ENCODE data around the gene NEK10. TPM values are rescaled to one million over a fixed set of nuclear protein-coding genes. Genes with fewer than 3 reads are reported as not detected.

Gene NEK10
- total RNA-seq, 1 experiment from 2014 or later: 1.7 TPM

DNA sequence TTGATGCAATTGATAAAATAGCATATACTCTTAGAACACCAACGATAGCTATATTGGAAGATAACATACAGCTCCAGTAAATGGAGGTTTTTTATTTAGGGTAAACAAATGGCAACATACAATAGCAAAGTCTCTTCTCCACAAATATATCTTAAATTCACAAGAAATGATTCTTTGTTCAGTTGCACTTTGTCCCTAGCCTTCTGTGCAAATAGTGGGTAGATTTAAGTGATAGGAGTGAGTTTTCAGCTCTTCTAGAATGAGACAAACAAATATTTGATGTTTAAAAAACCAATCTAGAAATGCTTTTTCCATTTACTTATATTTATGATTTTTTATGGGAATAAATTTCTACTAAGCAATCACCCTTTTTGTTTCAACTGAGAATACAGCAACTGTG lies 253.8 kb downstream of the NEK10 start:
- CTCF ChIA-PET: no interaction called here
- Histone ChIP-seq H3K27me3 (ENCODE audit: low read length) (peaks cover 4% of the 10 kb centered on the region; the same call in 1 of the 2 replicates), H3K9me3 (ENCODE audit: low read length) (no peaks in the 10 kb centered on the region), H3K9me2 (replicated peaks; ENCODE audit: low read length) (no peaks in the 10 kb centered on the region), H3F3A (ENCODE audit: low read length, unreplicated experiment) (no peaks in the 10 kb centered on the region), H3K9ac (ENCODE audit: low read length) (no peak overlapping the region), H3K4me1 (ENCODE audit: insufficient read depth, low read length) (no peaks in the 10 kb centered on the region), H2AFZ (ENCODE audit: low read length) (no peak overlapping the region), H3K36me3 (ENCODE audit: low read depth, low read length) (no peaks in the 10 kb centered on the region), H3K4me3 (ENCODE audit: low read length) (no peak overlapping the region), H4K20me1 (ENCODE audit: low read length) (no peaks in the 10 kb centered on the region), H3K27ac (ENCODE audit: low read length) (no peak overlapping the region), H3K79me2 (ENCODE audit: low read length) (no peaks in the 10 kb centered on the region), H3K4me2 (ENCODE audit: low read length) (no peak overlapping the region)
- DNase-seq (no peak), ATAC-seq (no peak)
- no TSS peak for BruUV-seq (replicated peaks)
- intact Hi-C loops (cut with micrococcal nuclease): no loop called here
- POLR2A ChIA-PET (ENCODE audit: unreplicated experiment): no interaction called here
- TF ChIP-seq EZH2phosphoT487 (IDR thresholded peaks at IDR 0.05; ENCODE audit: borderline replicate concordance, low read length) (no peak), EZH2 (IDR thresholded peaks at IDR 0.05; ENCODE audit: low read length, unreplicated experiment) (no peak), CTCF (conservative IDR thresholded peaks at IDR 0.05; ENCODE audit: low read depth, low read length) (no peak)

DNA sequence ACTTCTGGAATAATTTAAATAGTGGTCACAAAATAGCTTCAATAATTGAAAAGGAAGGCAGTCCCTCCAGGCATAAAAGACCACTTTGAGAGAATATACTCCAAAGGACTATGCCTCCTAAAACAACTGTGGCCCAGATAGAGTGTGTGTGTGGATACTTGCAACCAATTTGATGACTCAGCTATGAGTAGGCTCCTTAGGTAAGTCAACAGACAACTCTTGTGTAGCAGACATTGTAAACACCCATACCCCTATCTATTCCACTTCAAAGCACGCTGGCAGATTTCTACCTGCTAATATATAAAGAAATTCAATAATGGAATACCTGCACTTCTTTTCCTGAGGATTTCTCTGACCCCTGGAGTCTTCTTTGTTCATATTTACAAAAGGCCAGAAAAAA lies 254.5 kb downstream of the NEK10 start:
- H3K36me3 ChIP-seq (ENCODE audit: low read depth, low read length): no peaks in the 10 kb centered on the region
- no peak overlapping the region for H2AFZ ChIP-seq (ENCODE audit: low read length)
- ChIA-PET CTCF (no interaction called here), POLR2A (ENCODE audit: unreplicated experiment) (no interaction called here)
- H3K9me2 ChIP-seq (replicated peaks; ENCODE audit: low read length): no peaks in the 10 kb centered on the region
- H3K9ac ChIP-seq (ENCODE audit: low read length): no peak overlapping the region
- no peaks in the 10 kb centered on the region for H3K4me1 ChIP-seq (ENCODE audit: insufficient read depth, low read length)
- DNase-seq (peak; percentile 67), ATAC-seq (peak; percentile 82)
- BruUV-seq (replicated peaks): no TSS peak
- no peaks in the 10 kb centered on the region for H3K79me2 ChIP-seq (ENCODE audit: low read length)
- TF ChIP-seq CTCF (conservative IDR thresholded peaks at IDR 0.05; ENCODE audit: low read depth, low read length): no peak
- no peak for TF ChIP-seq EZH2 (IDR thresholded peaks at IDR 0.05; ENCODE audit: low read length, unreplicated experiment)
- no peak for TF ChIP-seq EZH2phosphoT487 (IDR thresholded peaks at IDR 0.05; ENCODE audit: borderline replicate concordance, low read length)
- H3K9me3 ChIP-seq (ENCODE audit: low read length): no peaks in the 10 kb centered on the region
- no peak overlapping the region for H3K4me3 ChIP-seq (ENCODE audit: low read length)
- no peak overlapping the region for H3K27ac ChIP-seq (ENCODE audit: low read length)
- H4K20me1 ChIP-seq (ENCODE audit: low read length): no peaks in the 10 kb centered on the region
- H3F3A ChIP-seq (ENCODE audit: low read length, unreplicated experiment): no peaks in the 10 kb centered on the region
- peaks cover 4% of the 10 kb centered on the region; the same call in 1 of the 2 replicates for H3K27me3 ChIP-seq (ENCODE audit: low read length)
- H3K4me2 ChIP-seq (ENCODE audit: low read length): no peak overlapping the region
- intact Hi-C loops (cut with micrococcal nuclease): no loop called here

DNA sequence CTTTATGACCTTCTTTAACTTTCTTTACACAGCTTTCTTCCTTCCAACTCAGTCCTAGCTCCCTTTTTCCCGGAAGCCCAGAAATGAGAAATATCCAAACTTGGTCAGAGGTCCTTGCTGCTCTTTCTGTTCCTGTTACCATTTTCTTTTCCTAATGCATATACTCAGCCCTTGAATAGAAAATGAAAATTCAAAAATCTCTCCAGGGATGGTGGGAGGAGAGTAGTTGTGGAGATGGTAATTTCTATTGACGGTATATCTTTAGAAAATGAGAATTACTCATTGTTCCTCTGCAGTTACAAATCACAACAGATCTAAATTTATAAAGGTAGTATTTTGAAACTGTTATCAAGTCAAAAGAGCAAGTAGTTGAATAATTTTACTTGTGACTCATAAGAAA lies 255.1 kb downstream of the NEK10 start:
- no peaks in the 10 kb centered on the region for H3F3A ChIP-seq (ENCODE audit: low read length, unreplicated experiment)
- no peak overlapping the region for H2AFZ ChIP-seq (ENCODE audit: low read length)
- H3K9me2 ChIP-seq (replicated peaks; ENCODE audit: low read length): no peaks in the 10 kb centered on the region
- ATAC-seq (no peak), DNase-seq (no peak)
- H3K27me3 ChIP-seq (ENCODE audit: low read length): peaks cover 4% of the 10 kb centered on the region; the same call in 1 of the 2 replicates
- ChIA-PET CTCF (no interaction called here), POLR2A (ENCODE audit: unreplicated experiment) (no interaction called here)
- H3K27ac ChIP-seq (ENCODE audit: low read length): no peak overlapping the region
- no peaks in the 10 kb centered on the region for H4K20me1 ChIP-seq (ENCODE audit: low read length)
- H3K79me2 ChIP-seq (ENCODE audit: low read length): no peaks in the 10 kb centered on the region
- TF ChIP-seq CTCF (conservative IDR thresholded peaks at IDR 0.05; ENCODE audit: low read depth, low read length) (no peak), EZH2phosphoT487 (IDR thresholded peaks at IDR 0.05; ENCODE audit: borderline replicate concordance, low read length) (no peak), EZH2 (IDR thresholded peaks at IDR 0.05; ENCODE audit: low read length, unreplicated experiment) (no peak)
- no peaks in the 10 kb centered on the region for H3K4me1 ChIP-seq (ENCODE audit: insufficient read depth, low read length)
- no peak overlapping the region for H3K4me3 ChIP-seq (ENCODE audit: low read length)
- H3K9ac ChIP-seq (ENCODE audit: low read length): no peak overlapping the region
- no peaks in the 10 kb centered on the region for H3K36me3 ChIP-seq (ENCODE audit: low read depth, low read length)
- no peaks in the 10 kb centered on the region for H3K9me3 ChIP-seq (ENCODE audit: low read length)
- intact Hi-C loops (cut with micrococcal nuclease): no loop called here
- no TSS peak for BruUV-seq (replicated peaks)
- H3K4me2 ChIP-seq (ENCODE audit: low read length): no peak overlapping the region

All from PC-3 (cell line).